Suprapubic skin (tissue), 4 donors: ENCODE measurements around the gene FAM186B. TPM values are rescaled to one million over a fixed set of nuclear protein-coding genes. Genes with fewer than 3 reads are reported as not detected.
A peak's percentile ranks its signal among the peaks of the same experiment; 100 is the strongest.

Experiments
- DNase-seq, 2 donors: peaks; one replicate each; pipeline ENCODE4 v3.0.0-alpha.2; 2019; ENCODE audit warnings: low spot score in 2 of 2
- H3K27ac ChIP-seq: fragments of 200-600 bp; sonication (generic); one replicate; pipeline ENCODE4 v1.5.1; 2019
- H3K27me3 ChIP-seq: fragments of 200-600 bp; sonication (generic); one replicate; pipeline ENCODE4 v1.5.1; 2019
- H3K36me3 ChIP-seq: fragments of 200-600 bp; sonication (generic); one replicate; pipeline ENCODE4 v1.5.1; 2019
- H3K4me1 ChIP-seq: fragments of 200-600 bp; sonication (generic); one replicate; pipeline ENCODE4 v1.5.1; 2019
- H3K4me3 ChIP-seq: fragments of 200-600 bp; sonication (generic); one replicate; pipeline ENCODE4 v1.5.1; 2019; ENCODE audit warnings: mild to moderate bottlenecking
- H3K9me3 ChIP-seq: fragments of 200-600 bp; sonication (generic); one replicate; pipeline ENCODE4 v1.5.1; 2019
- WGBS: methylation state at CpG from one replicate; pipeline ENCODE4 v1.1.5; 2018; 5-methylcytosine and 5-hydroxymethylcytosine counted together
- total RNA-seq, 4 donors: library from RNA; depleted of rRNA; stranded (reverse); fragments of >200 nt; gene quantifications; one replicate each; pipeline ENCODE4 v1.1.0, GENCODE V29; 2016
- TF ChIP-seq, protein P1 (sequence below), 2 donors: fragments of 200-600 bp in 1 of 2; fragments of 450-650 bp in 1 of 2; sonication (generic) in 1 of 2; IDR thresholded peaks; one replicate each; pipeline ENCODE4 v1.5.1; 2016 to 2019; ENCODE audit warnings: antibody characterized with exemption in 2 of 2, mild to moderate bottlenecking in 1 of 2, moderate library complexity in 1 of 2

Gene FAM186B
- total RNA-seq, 4 donors from 2014 or later: 0.44 to 1.9 (median 1.1) TPM; not detected in 1

DNA sequence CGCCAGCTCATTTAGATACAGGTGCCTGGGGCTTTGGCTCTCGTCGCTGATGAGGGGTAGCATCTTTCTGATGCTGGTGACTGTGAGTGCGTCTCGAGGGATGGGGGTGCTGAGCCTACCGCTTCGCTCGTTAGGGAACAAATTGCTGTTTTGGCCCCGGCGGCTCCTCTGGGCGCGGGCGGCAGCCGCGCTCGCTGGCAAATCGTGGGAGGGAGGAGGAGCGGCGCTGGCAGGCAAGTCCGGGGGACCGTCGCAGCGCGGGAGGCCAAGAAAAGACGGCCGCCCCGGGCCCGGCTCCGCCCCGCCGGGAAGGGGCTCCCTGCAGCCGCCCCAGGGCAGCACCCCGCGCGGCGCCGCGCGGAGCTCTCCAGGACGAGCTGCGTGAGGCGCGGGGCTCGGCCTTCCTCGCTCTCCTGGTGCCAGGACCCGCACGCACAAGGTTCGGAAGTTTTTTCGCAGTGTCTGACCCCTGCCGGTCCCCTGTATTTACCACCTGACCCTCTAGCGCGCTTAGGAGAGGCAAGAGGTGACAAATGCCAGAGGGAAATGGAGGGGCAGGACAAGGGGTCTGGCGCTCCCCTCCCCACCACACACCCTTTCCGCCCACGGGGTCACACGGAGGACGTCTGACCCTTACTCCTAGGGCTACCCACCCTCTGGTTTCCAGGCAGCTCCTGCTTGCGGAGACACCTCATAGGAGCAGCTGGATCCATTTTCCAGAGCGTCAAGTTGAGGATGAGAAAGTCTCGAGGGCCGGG is 67.5 kb downstream of the FAM186B start:
- Histone ChIP-seq H3K9me3 (no peaks in the 10 kb centered on the region), H3K4me1 (peaks cover 34% of the 10 kb centered on the region), H3K27ac (no peak overlapping the region), H3K36me3 (no peaks in the 10 kb centered on the region), H3K4me3 (peak overlapping the region; percentile 60), H3K27me3 (peaks cover 28% of the 10 kb centered on the region)
- TF ChIP-seq, protein P1, sequence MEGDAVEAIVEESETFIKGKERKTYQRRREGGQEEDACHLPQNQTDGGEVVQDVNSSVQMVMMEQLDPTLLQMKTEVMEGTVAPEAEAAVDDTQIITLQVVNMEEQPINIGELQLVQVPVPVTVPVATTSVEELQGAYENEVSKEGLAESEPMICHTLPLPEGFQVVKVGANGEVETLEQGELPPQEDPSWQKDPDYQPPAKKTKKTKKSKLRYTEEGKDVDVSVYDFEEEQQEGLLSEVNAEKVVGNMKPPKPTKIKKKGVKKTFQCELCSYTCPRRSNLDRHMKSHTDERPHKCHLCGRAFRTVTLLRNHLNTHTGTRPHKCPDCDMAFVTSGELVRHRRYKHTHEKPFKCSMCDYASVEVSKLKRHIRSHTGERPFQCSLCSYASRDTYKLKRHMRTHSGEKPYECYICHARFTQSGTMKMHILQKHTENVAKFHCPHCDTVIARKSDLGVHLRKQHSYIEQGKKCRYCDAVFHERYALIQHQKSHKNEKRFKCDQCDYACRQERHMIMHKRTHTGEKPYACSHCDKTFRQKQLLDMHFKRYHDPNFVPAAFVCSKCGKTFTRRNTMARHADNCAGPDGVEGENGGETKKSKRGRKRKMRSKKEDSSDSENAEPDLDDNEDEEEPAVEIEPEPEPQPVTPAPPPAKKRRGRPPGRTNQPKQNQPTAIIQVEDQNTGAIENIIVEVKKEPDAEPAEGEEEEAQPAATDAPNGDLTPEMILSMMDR (IDR thresholded peaks at IDR 0.05): no peak
- no peak for DNase-seq
- 0% methylated on average over 29 of the region's 61 CpGs for whole genome bisulfite sequencing

Other genes with a start within 250 kb of the FAM186B start
- gene SPATS2, start 238.2 kb downstream of the FAM186B start, total RNA-seq: 10 to 100 TPM; 22.7 to 42.6 (median 27.2) TPM
- 1 to 10 TPM in 1 of 4 donors, under 1 TPM in 3; 0.15 to 1.0 (median 0.43) TPM for gene KCNH3, start 66.6 kb downstream of the FAM186B start, total RNA-seq
- 10 to 100 TPM; 42.4 to 73.6 (median 61.1) TPM for gene MCRS1, start 37.5 kb downstream of the FAM186B start, total RNA-seq
- gene PRPF40B, start 17.9 kb upstream of the FAM186B start, total RNA-seq: 10 to 100 TPM; 10.1 to 38.9 (median 15.4) TPM
- gene FMNL3, start 101.8 kb upstream of the FAM186B start, total RNA-seq: 1 to 10 TPM; 3.2 to 8.4 (median 6.7) TPM
- gene TMBIM6, start 135.9 kb upstream of the FAM186B start, total RNA-seq: 100 to 1,000 TPM; 292 to 468 (median 377) TPM
- 10 to 100 TPM in 1 of 4 donors, 1 to 10 TPM in 3; 8.2 to 12.2 (median 8.8) TPM for gene NCKAP5L, start 222.8 kb upstream of the FAM186B start, total RNA-seq
- 1 to 10 TPM; 3.7 to 5.9 (median 4.5) TPM for gene BCDIN3D, start 237.5 kb upstream of the FAM186B start, total RNA-seq